A673 (cell line): ENCODE results near the gene SLC6A20.

Experiments used
- CTCF ChIP-seq: fragments of 300-800, 200-600 bp; sonication (generic); conservative IDR thresholded peaks from 2 replicates; pipeline ENCODE4 v1.5.1; 2017; ENCODE audit warnings: low read depth, mild to moderate bottlenecking, antibody characterized with exemption, low read length, moderate library complexity, mixed read lengths
- EZH2 ChIP-seq: fragments of 200-600 bp; sonication (generic); IDR thresholded peaks from 2 replicates; pipeline ENCODE4 v1.6.1; 2017; ENCODE audit warnings: borderline replicate concordance, low read depth, mild to moderate bottlenecking, mixed read lengths, antibody characterized with exemption, low read length; ENCODE audit not compliant: poor library complexity, severe bottlenecking

GRCh38 chr3:45782381-45782780, 14.0 kb downstream of the SLC6A20 start:
- no peak for TF ChIP-seq CTCF
- no peak for TF ChIP-seq EZH2
